Endometrium (tissue), 2 donors: ENCODE data around the gene ABLIM2.

Experiments
- FAIRE-seq: peaks from 2 replicates; lab custom pipeline; 2012; peaks lifted over from hg19 to GRCh38; lab: Jason Lieb, UNC
- donor health status: control.
- donor health status: control.

The ABLIM2 gene

DNA sequence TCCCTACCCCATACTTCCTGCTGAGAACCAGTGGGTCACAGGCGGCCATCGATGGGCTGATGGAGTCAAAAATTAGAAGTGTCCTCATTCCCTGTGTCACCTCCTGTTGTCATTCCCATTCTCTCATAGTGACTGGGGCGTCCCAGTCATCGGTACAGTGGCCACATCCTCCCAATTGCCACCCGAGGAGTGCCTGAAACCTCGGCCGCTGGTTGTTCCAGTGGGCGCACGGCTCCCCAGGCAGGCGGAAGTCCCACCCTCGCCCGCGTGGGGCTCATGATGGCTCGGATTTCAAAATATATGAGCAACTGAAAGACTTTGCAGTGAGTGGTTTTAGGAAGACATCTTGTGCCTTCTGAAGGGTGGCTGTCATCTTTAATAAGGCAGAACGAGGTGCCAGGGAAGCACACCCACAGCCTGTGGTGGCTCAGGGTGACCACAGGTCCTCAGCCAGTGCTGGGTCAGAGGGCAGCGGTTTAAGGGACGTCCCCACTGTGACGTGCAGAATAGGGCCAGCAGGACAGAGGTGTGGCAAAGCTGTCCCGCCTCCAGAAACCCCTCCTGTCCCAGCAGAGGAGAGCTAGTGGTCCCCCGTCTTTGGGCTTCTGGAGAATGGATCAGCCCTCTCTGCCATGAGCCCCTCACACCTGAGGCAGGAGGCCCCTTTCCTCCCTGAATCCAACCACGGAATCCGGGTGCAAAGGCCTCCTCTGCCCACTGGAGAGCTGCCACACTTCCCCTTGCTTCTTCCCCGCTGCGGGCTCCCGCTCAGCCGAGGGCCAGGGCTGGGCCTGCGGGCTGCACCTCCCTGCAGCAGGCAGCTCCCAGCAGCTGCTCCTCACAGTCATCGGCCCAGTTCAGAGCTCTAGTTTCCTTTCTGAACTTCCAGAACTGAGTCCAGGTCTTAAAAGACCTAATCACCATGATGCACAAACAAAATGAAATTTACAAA is 90.4 kb downstream of the ABLIM2 start:
- no peak for FAIRE-seq

DNA sequence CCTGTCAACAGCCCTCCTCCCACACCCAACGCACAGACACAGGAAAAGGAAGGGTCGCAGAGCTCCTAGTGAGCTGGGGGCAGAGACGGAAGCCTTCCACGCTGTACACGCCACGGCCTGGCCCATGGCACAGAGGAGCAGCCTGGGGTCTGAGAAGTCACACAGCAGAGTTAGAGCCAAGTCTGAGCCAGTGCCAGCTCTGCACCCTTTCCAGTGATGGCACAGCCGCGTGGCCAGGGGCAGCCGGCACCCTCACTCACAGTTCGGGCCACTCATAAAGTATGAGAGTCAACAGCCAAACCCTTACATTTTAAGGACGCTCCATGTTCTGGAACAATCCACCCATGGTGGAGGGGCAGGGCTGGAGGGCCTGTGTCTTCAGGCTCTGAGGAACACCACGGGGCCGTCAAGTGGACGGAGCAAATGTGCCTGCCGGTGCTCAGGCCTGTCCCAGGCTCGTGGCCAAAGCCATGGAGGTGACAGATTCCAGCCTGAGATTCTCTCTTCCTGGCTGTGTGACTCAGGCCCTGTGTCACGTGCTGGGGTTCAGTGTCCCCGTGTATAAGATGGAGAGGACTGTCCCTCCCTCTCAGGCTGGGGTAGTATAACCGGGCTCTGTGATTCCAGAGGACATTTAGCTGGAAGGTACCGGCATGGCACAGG is 91.2 kb downstream of the ABLIM2 start:
- no peak for FAIRE-seq

DNA sequence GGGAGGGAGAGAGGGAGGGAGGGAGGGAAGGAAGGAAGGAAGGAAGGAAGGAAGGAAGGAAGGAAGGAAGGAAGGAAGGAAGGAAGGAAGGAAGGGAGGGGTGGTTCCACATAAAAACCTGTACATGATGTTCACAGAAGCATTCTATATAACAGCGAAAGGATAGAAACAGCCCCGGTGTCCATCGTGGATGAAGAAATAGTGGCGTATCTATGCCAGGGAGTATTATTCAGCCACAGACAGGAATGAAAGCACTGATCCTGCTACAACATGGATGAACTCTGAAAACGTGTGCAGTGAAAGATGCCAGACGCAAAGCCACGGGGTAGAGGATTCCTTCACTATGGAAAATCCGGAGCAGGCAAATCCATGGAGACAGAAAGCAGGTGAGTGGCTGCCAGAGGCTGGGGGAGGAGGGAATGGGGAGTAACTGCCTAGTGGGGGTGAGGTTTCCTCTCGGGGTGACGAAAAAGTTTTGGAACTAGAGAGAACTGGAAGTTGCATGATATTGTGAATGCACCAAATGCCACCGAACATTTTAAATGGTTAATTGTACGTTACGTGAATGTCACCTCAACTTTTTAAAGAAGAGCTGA is 92.2 kb downstream of the ABLIM2 start:
- FAIRE-seq, result no peak

DNA sequence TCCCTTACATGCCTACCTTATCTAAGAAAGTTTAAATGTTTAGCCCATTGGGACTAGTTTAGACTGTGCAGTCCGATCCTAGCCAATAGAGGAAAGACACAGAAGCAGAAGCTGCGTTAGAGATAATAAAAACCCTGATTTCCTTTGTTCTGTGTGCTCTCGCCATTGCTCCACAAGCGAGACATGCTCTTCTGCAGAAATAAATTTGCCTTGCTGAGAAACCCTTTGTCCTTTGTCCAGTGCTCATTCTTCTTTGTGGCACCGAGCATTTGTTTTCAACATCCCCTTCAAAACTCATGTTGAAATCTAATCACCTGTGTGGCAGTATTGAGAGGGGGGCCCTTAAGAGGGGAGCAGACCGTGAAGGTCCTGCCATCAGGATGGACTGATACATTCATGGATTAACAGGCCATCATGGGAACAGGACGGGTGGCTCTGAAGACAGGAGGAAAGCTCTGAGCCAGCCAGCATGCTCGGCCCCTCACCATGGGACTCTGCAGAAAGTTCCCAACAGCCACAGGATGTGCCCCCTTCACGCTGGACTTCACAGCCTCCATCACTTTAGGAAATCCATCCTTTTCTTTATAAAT is 94.5 kb downstream of the ABLIM2 start:
- FAIRE-seq, result no peak

DNA sequence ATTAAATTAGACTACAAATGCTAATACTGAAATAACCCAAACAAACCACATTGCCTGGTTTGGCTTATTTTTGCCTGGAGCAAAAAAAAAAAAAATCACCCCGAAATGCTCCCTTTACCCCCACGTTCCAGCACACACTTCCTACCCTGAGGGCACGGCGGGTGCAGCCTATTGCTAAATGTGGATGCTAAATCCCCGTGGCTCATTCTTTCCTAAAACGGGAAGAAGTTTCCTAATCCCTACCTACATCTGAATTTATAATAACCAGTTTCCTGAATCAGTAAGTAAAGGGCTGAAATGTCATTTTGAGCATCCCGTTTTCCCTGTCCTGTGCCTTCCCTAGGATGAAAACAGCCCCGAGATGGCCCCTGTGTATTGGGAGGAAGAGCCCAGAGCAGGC is 97.0 kb downstream of the ABLIM2 start:
- FAIRE-seq, result no peak

DNA sequence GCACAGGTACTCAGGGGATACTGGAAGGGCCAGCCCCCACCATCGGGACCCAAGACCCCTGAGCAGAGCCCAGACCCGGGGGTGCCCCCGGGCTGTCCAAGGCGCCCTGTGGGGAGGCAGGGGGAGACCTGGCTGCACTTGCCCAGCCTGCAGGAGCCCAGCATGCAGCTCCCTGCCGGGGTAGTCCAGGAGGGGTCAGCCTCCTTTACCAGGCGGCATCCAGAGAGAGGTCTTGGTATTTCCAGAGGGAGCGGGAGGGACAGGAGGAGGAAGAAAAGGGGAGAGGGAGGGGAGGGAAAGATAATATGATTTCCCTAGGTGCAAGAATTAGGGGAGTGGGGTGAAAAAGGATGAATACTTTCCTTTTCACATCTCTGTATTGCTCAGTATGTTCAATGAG is 97.5 kb downstream of the ABLIM2 start:
- no peak for FAIRE-seq

DNA sequence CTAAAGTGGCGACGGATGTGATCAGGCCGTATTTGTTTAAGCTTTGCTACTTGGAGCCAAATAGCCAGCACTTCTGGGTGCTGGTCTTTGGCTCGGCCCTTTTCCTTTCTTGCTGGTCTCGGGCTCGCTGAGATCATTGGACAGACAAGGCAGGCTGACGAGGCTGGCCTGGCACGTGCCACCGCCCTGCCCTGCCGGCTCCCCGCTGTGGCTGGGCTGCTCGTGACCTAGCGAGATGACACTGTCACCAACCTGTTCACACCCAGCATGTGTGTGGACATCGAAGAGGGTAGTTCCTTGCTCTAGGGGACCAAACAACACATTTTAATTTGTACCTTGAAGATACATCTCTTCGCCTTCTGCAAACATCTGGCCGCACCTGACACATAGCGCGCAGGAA is 98.0 kb downstream of the ABLIM2 start:
- no peak for FAIRE-seq

DNA sequence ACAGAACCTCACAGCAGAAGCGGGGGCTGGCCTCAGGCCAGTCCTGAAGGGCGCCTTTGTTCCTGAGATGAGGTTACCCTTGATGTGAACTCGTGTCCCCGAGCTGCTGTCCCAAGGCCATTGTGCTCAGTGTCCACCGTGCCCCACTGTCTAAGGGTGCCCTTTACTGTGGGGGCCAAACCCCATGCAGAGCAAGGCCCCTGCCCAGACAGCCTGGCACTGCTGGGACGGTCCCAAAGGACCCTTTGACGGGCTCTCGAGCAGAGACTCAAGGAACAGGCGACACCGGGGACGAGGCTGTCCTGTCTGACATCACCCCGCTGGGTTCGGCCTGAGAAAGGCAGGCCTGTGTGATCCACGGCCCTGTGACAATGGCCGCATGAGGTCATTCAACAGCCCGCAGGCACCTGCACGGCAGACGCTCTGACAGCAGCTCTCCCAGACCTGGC is 100.6 kb downstream of the ABLIM2 start:
- no peak for FAIRE-seq

DNA sequence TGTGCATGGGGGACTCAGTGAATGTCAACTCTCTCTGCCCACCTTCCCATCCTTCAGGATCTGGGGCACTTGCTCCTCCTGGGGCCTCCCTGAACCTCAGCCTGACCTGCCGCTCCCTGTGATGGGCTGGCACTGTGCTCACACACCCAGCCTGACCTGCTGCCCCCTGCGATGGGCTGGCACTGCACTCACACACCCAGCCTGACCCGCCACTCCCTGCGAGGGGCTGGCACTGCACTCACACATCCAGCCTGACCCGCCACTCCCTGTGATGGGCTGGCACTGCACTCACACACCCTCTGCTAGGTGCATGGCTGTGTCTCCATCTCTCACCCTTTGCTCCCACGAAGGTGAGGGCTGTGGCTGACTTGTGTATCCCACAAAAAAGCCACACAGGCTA is 103.4 kb downstream of the ABLIM2 start:
- FAIRE-seq, result no peak

DNA sequence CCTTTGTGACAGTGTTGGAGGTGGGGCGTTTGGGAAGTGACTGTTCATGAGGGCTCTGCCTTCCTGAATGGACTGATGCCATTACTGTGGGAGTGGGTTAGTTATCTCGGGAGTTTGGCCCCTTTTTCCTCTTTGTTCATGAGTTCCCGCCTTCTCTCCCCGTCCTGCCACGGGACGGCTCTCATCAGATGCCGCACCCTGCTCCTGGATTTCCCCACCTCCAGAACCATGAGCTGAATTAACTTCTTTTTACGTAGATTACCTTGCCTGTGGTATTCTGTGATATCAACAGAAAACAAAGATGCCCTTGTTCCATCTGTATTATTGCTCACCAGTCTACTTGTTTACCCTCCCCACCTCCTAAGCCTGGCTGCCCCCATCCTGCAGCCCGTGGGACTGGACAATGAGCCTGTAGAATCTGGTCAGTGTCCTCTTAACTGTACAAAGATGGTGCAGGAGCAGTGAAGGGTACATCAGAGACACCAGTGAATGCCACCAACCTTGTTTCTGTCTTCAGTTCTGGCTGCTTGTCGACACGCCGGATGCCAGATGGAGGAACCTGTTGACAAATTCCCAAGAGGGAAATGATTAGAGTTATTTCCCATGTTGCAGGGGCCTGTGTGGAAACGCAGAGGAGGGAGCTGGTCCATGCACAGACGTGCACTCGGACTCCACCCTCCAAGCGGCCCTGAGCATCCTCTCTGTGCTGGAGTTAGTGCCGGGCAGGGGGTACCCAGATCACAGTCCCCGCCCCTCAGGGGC is 104.7 kb downstream of the ABLIM2 start:
- FAIRE-seq, result no peak

DNA sequence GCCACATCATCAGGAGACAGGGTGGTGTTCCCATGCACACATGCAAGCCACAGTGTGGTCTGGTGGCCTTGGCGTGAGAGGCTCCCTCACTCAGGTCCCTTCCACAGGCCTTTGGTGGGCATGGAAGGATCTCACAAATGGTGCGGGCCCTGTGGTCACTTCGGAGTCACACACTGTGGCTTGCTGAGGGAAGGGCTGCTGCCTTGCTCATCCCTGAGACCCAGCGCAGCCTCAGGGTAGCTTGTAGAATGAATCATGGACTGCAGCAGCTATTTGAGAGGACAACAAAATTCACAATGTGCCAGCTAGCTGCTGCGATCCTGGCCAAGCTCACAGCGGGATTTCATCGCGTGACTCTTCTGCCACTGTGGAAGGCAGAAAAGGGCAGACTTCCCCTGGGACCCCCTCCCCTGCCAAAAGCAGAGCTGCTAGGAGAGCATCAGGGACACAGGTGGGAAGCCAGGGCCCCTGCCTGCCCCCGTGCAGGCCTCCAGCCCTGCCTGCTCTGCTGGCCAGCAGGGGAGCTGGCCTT is 106.4 kb downstream of the ABLIM2 start:
- FAIRE-seq, result no peak

DNA sequence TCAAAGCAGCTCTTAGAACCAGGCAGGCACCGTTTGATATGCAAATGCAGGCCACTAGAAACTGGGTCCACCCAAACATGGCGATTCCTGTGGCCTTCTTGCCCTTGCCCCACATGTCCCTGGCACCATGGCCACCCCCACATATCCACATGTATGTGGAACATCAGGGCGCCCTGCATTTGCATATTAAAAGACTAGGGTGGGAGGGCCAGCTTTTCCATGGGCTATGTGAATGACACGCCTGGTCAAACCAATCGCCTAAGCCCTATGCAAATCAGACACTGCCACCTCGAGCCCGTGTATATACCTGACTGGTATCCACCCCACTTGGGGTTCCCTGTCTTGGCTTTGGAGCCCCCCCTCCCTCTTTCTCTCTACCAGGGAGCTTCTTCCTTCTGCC is 107.0 kb downstream of the ABLIM2 start:
- FAIRE-seq, result no peak

DNA sequence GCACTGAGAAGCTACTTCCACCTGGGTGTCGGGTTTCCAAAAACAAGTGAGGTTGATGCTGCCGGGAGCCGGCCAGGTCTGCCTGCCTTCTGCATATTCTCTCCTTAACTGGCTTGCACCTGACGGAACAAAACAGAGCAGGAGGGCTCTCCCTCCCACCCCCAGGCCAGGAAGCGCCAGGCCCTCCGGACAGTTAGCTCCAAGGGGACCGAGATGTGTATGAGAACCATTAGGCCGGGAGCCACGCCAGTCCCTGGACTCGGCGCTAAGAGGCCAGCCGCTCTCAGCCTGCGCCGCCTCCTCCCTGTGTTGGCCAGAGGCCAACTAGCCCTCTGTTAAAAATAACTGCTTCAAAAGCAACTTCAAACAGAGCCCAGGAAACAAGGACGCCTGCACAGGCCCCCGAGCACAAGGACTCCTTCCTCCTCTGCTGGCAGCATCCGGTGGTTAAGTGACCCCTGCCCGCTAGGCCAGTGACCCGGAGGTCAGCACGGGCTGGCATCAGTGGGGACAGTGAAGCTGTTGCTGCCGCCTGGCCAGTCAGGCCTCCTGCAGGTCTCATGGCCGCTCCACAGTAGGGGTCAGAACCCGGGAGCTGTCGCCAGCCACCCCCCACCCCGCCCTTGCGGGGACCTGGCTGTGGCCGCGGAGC is 107.9 kb downstream of the ABLIM2 start:
- FAIRE-seq, result peak; percentile 54

DNA sequence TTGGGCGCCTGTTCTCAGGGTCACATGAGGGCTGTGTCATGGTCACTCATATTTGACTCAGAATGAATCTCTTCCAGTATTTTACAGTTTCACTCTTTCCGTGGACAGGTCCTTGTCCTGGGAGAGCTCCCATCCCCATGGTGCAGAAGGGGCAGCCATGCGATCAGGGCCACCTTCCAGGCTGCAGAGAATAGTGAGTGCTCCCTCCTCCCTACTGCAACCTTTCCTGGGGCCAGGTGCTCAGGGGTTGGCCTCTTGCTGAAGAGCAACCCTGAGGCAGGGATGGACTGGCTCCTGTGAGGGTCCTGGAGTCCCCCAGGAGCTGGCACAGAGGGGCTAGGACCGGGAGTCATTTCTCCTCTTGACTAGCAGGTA is 108.4 kb downstream of the ABLIM2 start:
- FAIRE-seq, result no peak

DNA sequence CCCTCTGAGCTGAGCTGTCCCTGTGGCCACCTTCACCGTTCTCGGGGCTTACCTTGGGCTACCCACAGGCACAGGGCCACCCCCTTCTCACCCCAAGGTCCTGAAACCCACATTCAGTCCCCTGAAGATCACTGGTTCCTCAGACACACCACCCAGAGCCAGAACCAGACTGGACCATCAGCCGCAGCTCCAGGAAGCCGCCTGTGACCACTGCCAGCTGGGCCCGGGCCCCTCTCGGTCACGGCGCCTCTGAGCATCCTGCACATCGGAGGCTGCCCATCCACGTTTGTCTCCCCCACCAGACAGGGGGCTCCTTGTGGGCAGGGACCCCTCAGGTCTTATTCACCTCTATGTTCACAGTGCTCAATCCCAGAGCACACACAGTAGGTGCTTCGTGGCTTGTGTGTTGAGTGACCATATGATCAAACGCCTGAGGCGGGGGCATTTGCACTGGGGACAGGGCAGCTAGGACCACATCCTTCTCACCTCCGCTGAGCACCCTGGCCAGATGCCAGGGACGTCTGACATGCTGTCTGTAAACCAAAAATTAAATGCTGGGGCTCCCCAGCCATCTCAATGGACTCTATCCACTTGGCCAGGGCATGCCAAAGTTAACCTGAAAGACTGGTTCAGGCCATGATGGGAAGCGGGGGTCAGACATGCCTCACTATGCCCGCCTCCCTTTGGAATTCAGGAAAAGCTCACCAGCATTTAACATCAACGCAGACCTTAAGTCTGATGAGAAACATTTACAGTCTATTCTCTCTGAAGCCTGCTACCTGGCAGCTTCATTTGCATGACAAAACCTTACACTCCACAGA is 109.5 kb downstream of the ABLIM2 start:
- FAIRE-seq, result no peak

DNA sequence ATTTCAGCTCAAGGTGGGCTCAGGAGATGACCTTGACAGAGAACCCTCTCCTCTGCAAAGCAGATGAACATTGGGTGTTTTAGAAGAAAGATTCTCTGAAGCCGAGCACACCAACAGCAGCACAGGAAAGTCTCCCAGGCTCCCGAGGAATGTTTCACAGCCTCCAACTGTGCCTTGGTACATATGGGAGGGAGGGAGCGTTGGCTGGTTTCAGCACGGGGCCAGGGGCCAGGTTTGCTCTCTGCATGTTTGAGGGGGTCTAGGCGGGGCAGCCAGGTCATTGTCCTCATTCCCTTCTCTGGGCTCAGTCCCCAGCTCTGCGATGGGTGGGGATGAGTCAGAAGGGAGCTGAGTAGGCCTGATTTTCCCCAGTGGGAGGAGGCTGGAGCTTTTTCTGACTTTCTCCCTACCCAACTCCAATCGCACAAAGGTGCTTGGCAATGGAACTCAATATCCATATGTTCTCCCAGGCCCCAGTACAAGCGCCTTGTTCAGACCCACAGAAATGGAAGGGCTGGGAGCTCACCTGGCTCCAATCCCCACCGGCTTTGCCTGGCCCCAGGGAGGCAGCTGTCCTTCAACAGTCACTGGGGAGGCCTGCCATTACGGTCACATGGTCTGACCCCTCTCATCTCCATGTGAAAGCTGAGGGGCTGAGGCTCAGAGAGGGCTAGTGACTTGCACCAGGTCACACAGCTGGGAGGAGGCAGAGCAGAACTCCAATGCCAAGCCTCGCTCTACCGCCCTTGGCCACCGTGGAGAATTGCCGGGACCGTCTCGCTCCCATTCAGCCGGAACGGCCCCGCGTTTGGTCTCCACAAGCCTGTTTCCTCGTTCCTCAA is 110.6 kb downstream of the ABLIM2 start:
- no peak for FAIRE-seq

DNA sequence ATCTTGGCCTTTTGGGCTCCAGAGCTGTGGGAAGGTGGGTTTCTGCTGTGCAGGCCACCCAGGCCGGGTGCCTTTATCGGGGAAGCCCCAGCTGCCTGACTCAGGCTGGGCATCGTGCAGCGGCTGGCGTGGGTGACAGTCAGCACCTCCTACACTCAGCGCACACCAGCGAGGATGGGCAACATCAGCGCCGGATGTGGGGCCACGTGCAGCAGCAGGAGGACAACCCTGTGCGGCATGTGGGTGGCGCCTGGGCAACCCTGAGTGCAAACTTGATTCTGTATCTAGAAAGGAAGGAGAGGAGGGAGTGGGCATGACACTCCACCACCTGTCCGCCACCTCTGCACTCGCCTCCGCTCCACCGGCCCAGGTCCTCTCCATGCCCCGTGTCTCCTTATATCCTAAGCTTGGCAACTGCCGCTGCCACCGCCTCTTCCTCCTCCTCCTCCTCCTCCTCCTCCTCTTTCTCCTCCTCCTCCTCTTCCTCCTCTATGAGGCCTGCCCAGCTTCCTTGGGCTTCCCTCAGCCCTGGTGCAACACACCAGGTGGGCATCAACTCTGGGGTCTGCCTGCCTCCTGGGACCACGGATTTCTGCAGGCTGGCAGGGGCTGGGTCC is 111.6 kb downstream of the ABLIM2 start:
- FAIRE-seq, result no peak

DNA sequence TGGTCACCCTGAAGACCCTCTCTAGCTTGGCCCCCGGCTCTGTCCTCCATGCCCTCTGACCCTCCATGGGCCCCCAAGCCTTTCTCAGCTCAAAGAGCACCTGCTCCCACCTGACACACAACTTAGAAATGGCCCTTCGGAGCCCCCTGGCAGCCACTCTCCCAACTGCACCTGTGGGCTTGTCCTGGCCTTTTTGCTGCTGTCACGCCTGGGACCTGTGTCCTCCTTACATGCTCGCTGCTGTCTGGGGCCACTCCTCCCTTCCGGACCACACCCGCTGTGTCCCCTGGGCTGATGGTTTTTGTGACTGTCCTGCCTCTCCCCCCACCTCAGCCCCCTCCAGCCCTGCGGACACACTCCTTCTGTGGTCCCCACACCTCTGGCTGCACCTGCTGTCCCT is 112.7 kb downstream of the ABLIM2 start:
- FAIRE-seq, result no peak

DNA sequence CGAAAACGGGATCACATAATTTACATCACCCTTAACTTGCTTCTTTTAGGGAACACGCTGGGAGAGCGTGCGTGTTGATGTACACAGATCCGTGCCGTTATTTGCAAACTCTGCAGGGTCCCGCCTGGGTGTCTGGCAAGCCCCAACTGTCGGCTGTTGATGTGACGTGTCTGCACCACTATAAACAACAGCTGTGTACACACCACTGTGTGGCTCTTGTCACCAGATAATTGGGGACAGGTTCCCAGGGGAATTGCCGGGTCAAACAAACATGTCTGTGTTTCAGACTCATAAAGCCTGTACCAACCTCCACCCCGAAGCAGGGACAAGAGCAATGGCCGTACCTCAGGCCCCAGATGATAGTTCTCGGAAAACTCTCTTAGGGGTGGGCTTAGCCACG is 113.9 kb downstream of the ABLIM2 start:
- FAIRE-seq, result no peak
